HepG2 (cell line): Measurements from ENCODE around the gene SLC24A4. TPM values are rescaled to one million over a fixed set of nuclear protein-coding genes. Genes with fewer than 3 reads are reported as not detected.

ENCODE experiments used
- ATAC-seq: fragments of 200-7000 bp; cut with Tn5 transposase; 3 replicates; pipeline ENCODE4 v1.9.1; 2020; ENCODE audit warnings: mild to moderate bottlenecking, moderate library complexity
- BruUV-seq: library from RNA; stranded (reverse); fragments of 400-500 nt; replicated peaks from 2 replicates; lab custom pipeline; 2021; lab: Mats Ljungman, UMichigan
- CTCF ChIA-PET: fragments of 300-600 bp; formaldehyde crosslinking; extraction: SDS; loops from one replicate; lab custom pipeline; 2021; ENCODE audit warnings: low total read pairs, inconsistent platforms, low intra/inter-chr PET ratio; lab: Yijun Ruan, JAX
- POLR2A ChIA-PET: fragments of 350-600 bp; sonication (Branson Sonifier 250); formaldehyde crosslinking; loops from one replicate; lab custom pipeline; 2020; ENCODE audit warnings: antibody characterized with exemption, inconsistent platforms; lab: Yijun Ruan, JAX
- DNase-seq: peaks from one replicate; pipeline ENCODE4 v3.0.0-alpha.2; 2015; ENCODE audit warnings: low spot score
- FAIRE-seq: peaks from 3 replicates; lab custom pipeline; 2011; peaks lifted over from hg19 to GRCh38; lab: Jason Lieb, UNC
- H2AFZ ChIP-seq: one replicate; pipeline ENCODE4 v1.6.1; 2011; ENCODE audit warnings: low read length, inconsistent platforms
- H3K27ac ChIP-seq: fragments of 300-600 bp; 3 replicates; pipeline ENCODE4 v1.8.0; 2011; ENCODE audit warnings: mixed run types, mild to moderate bottlenecking, mixed read lengths, low read length, inconsistent platforms; ENCODE audit not compliant: insufficient read depth; ENCODE audit errors: extremely low read length
- H3K27me3 ChIP-seq, 2 experiments: fragments of 200-600 bp in 1 of 2; 2 replicates in 1 of 2; 3 replicates in 1 of 2; pipeline versions ENCODE4 v1.6.0 to v1.8.0; 2011; ENCODE audit warnings: low read length in 2 of 2, mild to moderate bottlenecking in 2 of 2, moderate library complexity in 2 of 2, inconsistent platforms in 1 of 2; ENCODE audit not compliant: insufficient read depth in 2 of 2, control insufficient read depth in 1 of 2
- H3K36me3 ChIP-seq, 2 experiments: fragments of 200-600 bp in 1 of 2; replicated peaks in 1 of 2; 2 replicates in 1 of 2; 3 replicates in 1 of 2; pipeline versions ENCODE4 v1.5.1 to v1.8.0; 2011; ENCODE audit warnings: low read length in 2 of 2, inconsistent platforms in 1 of 2; ENCODE audit not compliant: insufficient read depth in 2 of 2, control insufficient read depth in 1 of 2
- H3K4me1 ChIP-seq: 2 replicates; pipeline ENCODE4 v1.5.1; 2012; ENCODE audit warnings: low read length, inconsistent platforms; ENCODE audit not compliant: insufficient read depth
- H3K4me2 ChIP-seq: 2 replicates; pipeline ENCODE4 v1.6.0; 2011; ENCODE audit warnings: low read depth, low read length, inconsistent platforms
- H3K4me3 ChIP-seq, 3 experiments: fragments of 200-600 bp in 1 of 3; sonication (generic), shearing (Covaris generic) in 1 of 3; replicated peaks in 1 of 3; 2 replicates each; pipeline ENCODE4 v1.5.1; 2011 to 2016; ENCODE audit warnings: low read length in 3 of 3, inconsistent platforms in 2 of 3, low read depth in 2 of 3, mild to moderate bottlenecking in 2 of 3, control low read depth in 1 of 3, mixed read lengths in 1 of 3; ENCODE audit not compliant: insufficient read depth in 1 of 3
- H3K79me2 ChIP-seq: one replicate; pipeline ENCODE4 v1.6.1; 2011; ENCODE audit warnings: low read length, inconsistent platforms; ENCODE audit not compliant: insufficient read depth
- H3K9ac ChIP-seq: 2 replicates; pipeline ENCODE4 v1.6.0; 2011; ENCODE audit warnings: mild to moderate bottlenecking, low read depth, low read length, inconsistent platforms; ENCODE audit not compliant: insufficient read depth
- H3K9me3 ChIP-seq: 2 replicates; pipeline ENCODE4 v1.5.1; 2012; ENCODE audit warnings: mild to moderate bottlenecking, low read length
- H4K20me1 ChIP-seq: 2 replicates; pipeline ENCODE4 v1.6.0; 2011; ENCODE audit warnings: inconsistent platforms, mild to moderate bottlenecking, low read length, moderate library complexity; ENCODE audit not compliant: insufficient read depth
- CEBPB ChIP-seq: IDR thresholded peaks from 2 replicates; pipeline ENCODE4 v1.6.1; 2011; ENCODE audit warnings: low read depth, low read length, improper control_type of control experiment, borderline replicate concordance
- GATA4 ChIP-seq: sonication (generic); IDR thresholded peaks from 2 replicates; pipeline ENCODE4 v1.6.1; 2016; ENCODE audit warnings: antibody characterized with exemption, low read depth, borderline replicate concordance
- MTF2 ChIP-seq: sonication (generic); formaldehyde crosslinking; IDR thresholded peaks from 2 replicates; pipeline ENCODE4 v1.5.0; 2020; ENCODE audit warnings: missing genetic modification reagents, borderline replicate concordance
- NFYC ChIP-seq: IDR thresholded peaks from 2 replicates; pipeline ENCODE4 v1.6.1; 2016; ENCODE audit warnings: missing genetic modification reagents, missing compliant biosample characterization
- TARDBP ChIP-seq: sonication (generic); formaldehyde crosslinking; IDR thresholded peaks from 2 replicates; pipeline ENCODE4 v1.8.0; 2022; ENCODE audit warnings: mild to moderate bottlenecking, missing genetic modification reagents
- ZNF180 ChIP-seq: sonication (generic); formaldehyde crosslinking; IDR thresholded peaks from 2 replicates; pipeline ENCODE4 v1.4.0; 2020; ENCODE audit warnings: low read depth, missing genetic modification reagents, borderline replicate concordance
- ZNF460 ChIP-seq: sonication (generic); formaldehyde crosslinking; IDR thresholded peaks from 2 replicates; pipeline ENCODE4 v1.5.1; 2020; ENCODE audit warnings: missing genetic modification reagents, mild to moderate bottlenecking, borderline replicate concordance
- WGBS: methylation state at CpG from one replicate; pipeline ENCODE4 v1.1.6; 2017; ENCODE audit warnings: low lambda C conversion rate; 5-methylcytosine and 5-hydroxymethylcytosine counted together
- in situ Hi-C: cut with HindIII; loops from 2 replicates; pipeline ENCODE4 v1.10.0; 2017; ENCODE audit warnings: low pct_unique_long_range_greater_than_20kb; ENCODE audit not compliant: extremely low pct_ligation_motif_present
- intact Hi-C: fragments of 100-400 bp; cut with micrococcal nuclease; formaldehyde crosslinking; loops from one replicate; pipeline ENCODE4 v1.10.0; 2022; ENCODE audit not compliant: unreplicated experiment
- polyA plus RNA-seq, 8 experiments: library from polyadenylated mRNA; depleted of rRNA in 3 of 8; stranded (reverse) in 7 of 8; unstranded in 1 of 8; fragments of >200 nt; fragmentation: Illumina TruSeq in 4 of 8; extraction: Trizol in 4 of 8; gene quantifications; 2 replicates each; pipeline versions ENCODE4 v1.2.1 to v1.2.3, GENCODE V29; 2011 to 2016; ENCODE audit warnings: low read depth in 4 of 8, missing spikeins in 1 of 8, mixed read lengths in 1 of 8; ENCODE audit not compliant: insufficient read depth in 1 of 8
- total RNA-seq, 5 experiments: library from RNA; depleted of rRNA; stranded (reverse); fragments of >200 nt; fragmentation: Illumina TruSeq; extraction: Trizol; gene quantifications; 2 replicates each; pipeline ENCODE4 v1.2.3, GENCODE V29; 2016; ENCODE audit warnings: low read depth in 1 of 5
- TF ChIP-seq, protein P1 (sequence below): sonication (generic); formaldehyde crosslinking; IDR thresholded peaks from 2 replicates; pipeline ENCODE4 v1.4.0; 2020; ENCODE audit warnings: mild to moderate bottlenecking, missing genetic modification reagents
- TF ChIP-seq, protein P2 (sequence below): sonication (generic); formaldehyde crosslinking; IDR thresholded peaks from 2 replicates; pipeline ENCODE4 v1.4.0; 2020; ENCODE audit warnings: missing genetic modification reagents

SLC24A4 gene
- total and polyA plus RNA-seq, 2 of the 13 experiments (the other 11 are each of a cell fraction or from before 2014, with no cell fraction given) = not detected

DNA sequence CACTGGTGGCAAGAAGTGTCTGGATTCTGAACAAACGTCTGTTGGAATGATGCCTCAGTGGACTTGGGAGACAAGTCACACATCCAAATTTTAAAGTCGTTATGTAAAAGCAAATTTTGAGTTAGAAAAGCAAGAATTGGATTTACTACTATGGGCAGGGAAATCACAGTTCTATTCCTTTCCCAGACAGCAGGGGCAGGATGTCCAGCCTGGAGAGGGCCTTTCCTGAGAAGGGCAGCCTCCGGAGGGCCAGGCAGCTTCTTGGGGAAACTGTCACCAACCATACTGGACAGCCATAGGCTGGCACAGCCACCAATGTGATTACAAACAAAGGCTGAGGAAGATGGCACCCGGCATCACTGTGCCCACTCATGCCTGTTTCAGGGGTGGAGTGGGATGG lies 11.1 kb downstream of the SLC24A4 start (continued):
- TF ChIP-seq, protein P1, sequence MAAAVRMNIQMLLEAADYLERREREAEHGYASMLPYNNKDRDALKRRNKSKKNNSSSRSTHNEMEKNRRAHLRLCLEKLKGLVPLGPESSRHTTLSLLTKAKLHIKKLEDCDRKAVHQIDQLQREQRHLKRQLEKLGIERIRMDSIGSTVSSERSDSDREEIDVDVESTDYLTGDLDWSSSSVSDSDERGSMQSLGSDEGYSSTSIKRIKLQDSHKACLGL (CRISPR knock-in tag) = no peak
- TF ChIP-seq ZNF180 (CRISPR knock-in tag) = no peak
- no peak for TF ChIP-seq ZNF460 (CRISPR knock-in tag)
- TF ChIP-seq TARDBP (CRISPR knock-in tag) = no peak
- TF ChIP-seq GATA4 = no peak
- TF ChIP-seq, protein P2, sequence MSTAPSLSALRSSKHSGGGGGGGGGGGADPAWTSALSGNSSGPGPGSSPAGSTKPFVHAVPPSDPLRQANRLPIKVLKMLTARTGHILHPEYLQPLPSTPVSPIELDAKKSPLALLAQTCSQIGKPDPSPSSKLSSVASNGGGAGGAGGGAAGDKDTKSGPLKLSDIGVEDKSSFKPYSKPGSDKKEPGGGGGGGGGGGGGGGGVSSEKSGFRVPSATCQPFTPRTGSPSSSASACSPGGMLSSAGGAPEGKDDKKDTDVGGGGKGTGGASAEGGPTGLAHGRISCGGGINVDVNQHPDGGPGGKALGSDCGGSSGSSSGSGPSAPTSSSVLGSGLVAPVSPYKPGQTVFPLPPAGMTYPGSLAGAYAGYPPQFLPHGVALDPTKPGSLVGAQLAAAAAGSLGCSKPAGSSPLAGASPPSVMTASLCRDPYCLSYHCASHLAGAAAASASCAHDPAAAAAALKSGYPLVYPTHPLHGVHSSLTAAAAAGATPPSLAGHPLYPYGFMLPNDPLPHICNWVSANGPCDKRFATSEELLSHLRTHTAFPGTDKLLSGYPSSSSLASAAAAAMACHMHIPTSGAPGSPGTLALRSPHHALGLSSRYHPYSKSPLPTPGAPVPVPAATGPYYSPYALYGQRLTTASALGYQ = no peak
- no peak for TF ChIP-seq NFYC (CRISPR knock-in tag)

DNA sequence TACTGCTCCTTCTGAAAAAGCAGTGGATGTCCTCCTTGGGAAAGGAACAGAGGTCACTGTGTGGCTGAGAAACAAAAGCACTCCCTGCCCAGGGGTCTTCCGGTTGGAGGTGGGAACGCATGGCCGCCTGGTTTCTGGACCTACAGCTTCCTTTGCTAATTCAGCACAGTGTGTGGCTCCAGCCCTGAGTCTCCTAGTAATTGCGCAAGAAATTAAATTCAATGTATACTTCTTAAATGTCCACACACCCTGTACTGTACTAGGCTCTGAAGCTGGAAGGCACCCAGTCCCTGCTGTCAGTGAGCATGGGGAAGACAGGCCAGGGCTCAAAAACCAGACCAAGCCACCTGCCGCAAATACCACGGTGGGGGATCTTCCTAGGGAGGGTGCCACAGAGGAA lies 13.4 kb downstream of the SLC24A4 start:
- intact Hi-C loops = no loop called here
- Histone ChIP-seq H3K4me2 (no peak overlapping the region), H2AFZ (no peak overlapping the region), H3K36me3 (no peaks in the 10 kb centered on the region), H3K9me3 (no peaks in the 10 kb centered on the region), H3K79me2 (no peaks in the 10 kb centered on the region), H3K9ac (no peak overlapping the region), H3K27me3 (peaks cover 2 to 56% of the 10 kb centered on the region in 2 experiments; a peak in 4 of 5 replicates), H3K4me3 (no peak overlapping the region), H3K4me1 (no peaks in the 10 kb centered on the region), H3K27ac (no peak overlapping the region), H4K20me1 (no peaks in the 10 kb centered on the region)
- no TSS peak for BruUV-seq
- WGBS = 59% methylated on average over 6 of the region's 6 CpGs
- in situ Hi-C loops = no loop called here
- FAIRE-seq = no peak
- TF ChIP-seq MTF2 (CRISPR knock-in tag) = no peak
- peak; percentile 71 for TF ChIP-seq CEBPB
- POLR2A ChIA-PET = no interaction called here
- CTCF ChIA-PET = no interaction called here
- no peak for ATAC-seq
- DNase-seq = no peak
